Measurements from ENCODE around the gene NUDCD3. TPM values are rescaled to one million over a fixed set of nuclear protein-coding genes. Genes with fewer than 3 reads are reported as not detected.

NUDCD3 gene
- total RNA-seq, 4 donors from 2014 or later, result 53.3 to 87.9 (median 73.2) TPM

GRCh38 chr7:44367475-44368043 is 122.9 kb downstream of the NUDCD3 start:
- TF ChIP-seq POLR2A (IDR thresholded peaks at IDR 0.05), result no peak
- no peak for TF ChIP-seq CTCF (IDR thresholded peaks at IDR 0.05)
- WGBS, 2 donors, result 84 to 88% methylated on average over 5 of the region's 5 CpGs
- no peak for DNase-seq (ENCODE audit: low spot score in 2 of 2)
- intact Hi-C loops (cut with DNase I; ENCODE audit: low total_unique reads), result no loop called here
- no peak overlapping the region for H3K4me3 ChIP-seq (ENCODE audit: low read depth, poor library complexity, severe bottlenecking)

GRCh38 chr7:44366986-44367385 is 123.5 kb downstream of the NUDCD3 start:
- no peak for TF ChIP-seq POLR2A (IDR thresholded peaks at IDR 0.05)
- TF ChIP-seq CTCF (IDR thresholded peaks at IDR 0.05), result no peak
- DNase-seq (ENCODE audit: low spot score in 2 of 2), result no peak
- intact Hi-C loops (cut with DNase I; ENCODE audit: low total_unique reads), result no loop called here
- WGBS, 2 donors, result 88 to 93% methylated on average over 4 of the region's 4 CpGs
- no peak overlapping the region for H3K4me3 ChIP-seq (ENCODE audit: low read depth, poor library complexity, severe bottlenecking)

- TF ChIP-seq CTCF (IDR thresholded peaks at IDR 0.05) (no peak), POLR2A (IDR thresholded peaks at IDR 0.05) (no peak)
- intact Hi-C loops (cut with DNase I; ENCODE audit: low total_unique reads), result no loop called here
- 58 to 59% methylated on average over 2 of the region's 2 CpGs for WGBS, 2 donors
- no peak for DNase-seq (ENCODE audit: low spot score in 2 of 2)
- H3K4me3 ChIP-seq (ENCODE audit: low read depth, poor library complexity, severe bottlenecking), result no peak overlapping the region
Measured at GRCh38 chr7:44353668-44354067, 136.8 kb downstream of the NUDCD3 start.

- TF ChIP-seq POLR2A (IDR thresholded peaks at IDR 0.05) (no peak), CTCF (IDR thresholded peaks at IDR 0.05) (no peak)
- DNase-seq (ENCODE audit: low spot score in 2 of 2), result no peak
- 48 to 68% methylated on average over 8 to 9 of the region's 9 CpGs for WGBS, 2 donors
- intact Hi-C loops (cut with DNase I; ENCODE audit: low total_unique reads), result no loop called here
- no peak overlapping the region for H3K4me3 ChIP-seq (ENCODE audit: low read depth, poor library complexity, severe bottlenecking)
Measured at GRCh38 chr7:44348851-44349781, 141.3 kb downstream of the NUDCD3 start.

GRCh38 chr7:44348300-44348699 is 142.2 kb downstream of the NUDCD3 start:
- no peak for DNase-seq (ENCODE audit: low spot score in 2 of 2)
- intact Hi-C loops (cut with DNase I; ENCODE audit: low total_unique reads), result no loop called here
- WGBS, 2 donors, result 89 to 91% methylated on average over 2 of the region's 2 CpGs
- H3K4me3 ChIP-seq (ENCODE audit: low read depth, poor library complexity, severe bottlenecking), result no peak overlapping the region
- TF ChIP-seq POLR2A (IDR thresholded peaks at IDR 0.05) (no peak), CTCF (IDR thresholded peaks at IDR 0.05) (no peak)
